Measurements from ENCODE around the gene SMC6.

SMC6 gene

DNA sequence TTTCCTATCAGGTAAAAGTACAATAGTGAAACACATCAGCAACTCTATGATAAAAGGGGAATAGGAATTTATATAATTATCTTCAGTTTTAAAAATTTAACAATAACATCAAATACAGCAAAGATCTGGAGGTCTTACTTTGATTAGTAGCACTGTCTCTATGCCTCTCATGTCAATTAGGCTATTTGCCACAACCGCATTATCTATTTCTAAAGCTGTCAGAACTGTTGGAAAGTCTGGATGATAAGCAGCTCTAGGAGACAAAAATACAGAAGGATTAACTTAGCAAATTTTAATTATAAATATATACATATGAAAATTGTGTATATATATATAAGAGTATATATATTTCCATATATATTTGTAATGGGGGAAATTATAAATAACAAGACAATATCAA lies 45.1 kb downstream of the SMC6 start:
- no peak for DNase-seq

DNA sequence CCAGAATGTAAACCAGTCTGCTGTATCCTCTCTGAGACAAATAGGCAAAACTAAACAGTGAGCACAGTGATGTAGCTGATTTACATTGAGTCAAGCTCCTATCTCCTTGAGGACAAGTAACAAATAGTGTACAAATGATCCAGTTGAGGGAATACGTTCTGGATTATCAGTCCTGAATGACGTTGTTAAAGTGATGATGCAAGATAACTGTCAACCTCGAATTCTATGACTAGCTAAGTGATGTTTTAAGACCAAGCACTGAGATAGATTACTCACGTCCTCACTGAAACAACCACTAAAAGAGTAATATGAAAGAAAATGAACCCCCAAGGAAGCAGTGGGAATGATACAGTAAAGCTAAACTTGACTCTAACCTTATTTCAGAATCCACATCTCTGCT lies 46.8 kb downstream of the SMC6 start:
- no peak for DNase-seq

DNA sequence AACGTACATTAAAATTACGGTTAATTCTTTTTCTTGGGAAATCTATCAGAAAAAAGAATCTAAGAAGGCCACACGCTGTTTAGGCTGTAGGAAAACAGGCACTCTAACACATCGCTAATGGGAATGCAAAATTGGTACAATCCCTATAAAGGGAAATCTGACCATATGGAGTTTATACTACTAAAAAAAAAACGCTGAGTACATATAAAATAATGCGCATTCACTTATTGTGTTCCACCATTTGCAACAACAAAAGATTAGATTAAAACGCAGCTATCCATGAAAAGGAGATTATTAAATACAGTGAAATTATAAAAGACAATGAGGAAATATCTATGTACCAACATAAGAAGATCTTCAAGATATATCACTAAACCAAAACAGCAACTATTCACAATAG lies 62.8 kb downstream of the SMC6 start:
- DNase-seq: no peak

GRCh38 chr2:17689010-17689409 lies 64.6 kb downstream of the SMC6 start:
- no peak for DNase-seq

DNA sequence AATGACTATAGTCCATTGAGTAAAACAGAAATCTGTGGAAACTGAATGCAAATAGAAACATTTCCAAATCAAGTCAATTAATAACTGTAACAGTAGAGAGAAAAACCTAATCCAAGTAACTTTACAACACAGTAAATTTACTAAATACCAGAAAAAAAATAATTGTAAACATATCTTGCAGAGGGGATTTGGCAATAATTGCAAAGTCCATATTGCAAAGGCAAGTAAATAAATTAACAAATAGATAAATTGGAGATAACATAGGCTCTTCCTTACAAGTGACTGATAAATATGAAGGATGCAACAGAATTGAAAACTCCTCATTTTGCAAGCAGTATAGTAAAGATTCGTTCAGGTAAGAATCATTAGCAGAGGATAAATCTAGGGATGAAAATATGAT lies 65.0 kb downstream of the SMC6 start:
- DNase-seq: no peak

- no peak for DNase-seq
Observed at GRCh38 chr2:17683981-17684380, 69.6 kb downstream of the SMC6 start.

GRCh38 chr2:17682098-17682857 lies 71.3 kb downstream of the SMC6 start:
- no peak for DNase-seq

- no peak for DNase-seq
Observed at GRCh38 chr2:17680119-17680518, 73.5 kb downstream of the SMC6 start.

- DNase-seq: no peak
Observed at GRCh38 chr2:17674817-17675216, 78.8 kb downstream of the SMC6 start.

DNA sequence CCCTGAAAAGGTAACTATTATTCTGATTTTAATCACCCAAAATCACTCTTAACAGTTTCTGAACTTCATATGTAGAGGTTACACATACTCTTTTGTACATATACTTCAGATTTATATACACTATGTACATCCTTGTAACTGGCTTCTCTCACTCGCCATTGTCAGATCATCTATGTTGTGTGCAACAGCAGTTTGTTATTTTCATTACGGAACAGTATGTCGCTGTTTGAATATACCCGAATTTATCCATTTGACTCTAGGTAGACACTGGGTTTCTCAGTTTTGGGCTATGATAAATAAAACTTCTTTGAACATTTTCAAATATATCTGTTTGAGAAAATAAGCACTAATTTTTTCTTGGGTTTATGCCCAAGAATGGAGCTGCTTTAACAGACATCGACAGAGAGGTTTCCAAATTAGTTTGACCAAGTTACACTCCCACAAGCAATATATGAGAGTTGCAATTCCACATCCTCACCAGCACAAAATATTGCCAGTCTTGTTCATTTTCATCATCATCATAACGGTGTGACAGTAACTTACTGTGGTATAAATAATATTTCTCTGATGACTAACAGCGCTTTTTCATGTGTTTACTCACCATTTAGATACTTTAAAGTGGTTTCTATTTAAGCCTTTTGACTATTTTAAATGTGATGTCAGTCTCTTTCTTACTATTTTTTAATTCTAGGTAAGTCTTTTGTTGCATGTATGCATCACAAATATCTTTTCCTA lies 80.9 kb downstream of the SMC6 start:
- no peak for DNase-seq

GRCh38 chr2:17667898-17668297 lies 85.7 kb downstream of the SMC6 start:
- DNase-seq: no peak

DNA sequence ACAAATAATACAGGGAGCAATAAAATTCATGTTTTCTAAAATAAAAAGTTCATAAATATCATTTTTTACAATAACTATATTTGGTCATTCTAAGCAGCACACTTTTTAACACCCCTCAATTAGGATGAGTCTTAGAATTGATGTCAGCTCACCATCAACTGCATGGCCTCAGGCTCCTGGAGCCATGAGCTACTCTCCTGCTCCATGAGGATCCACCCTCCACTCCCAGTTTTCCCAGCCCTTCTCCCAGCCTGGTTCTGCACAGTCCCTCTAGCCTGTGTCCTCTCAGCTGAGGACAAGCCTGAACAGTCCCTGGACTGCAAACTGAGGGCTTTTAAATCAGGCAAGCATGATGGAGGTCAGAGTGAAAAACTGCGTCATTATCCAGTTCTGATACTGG lies 89.1 kb downstream of the SMC6 start:
- DNase-seq: no peak

DNA sequence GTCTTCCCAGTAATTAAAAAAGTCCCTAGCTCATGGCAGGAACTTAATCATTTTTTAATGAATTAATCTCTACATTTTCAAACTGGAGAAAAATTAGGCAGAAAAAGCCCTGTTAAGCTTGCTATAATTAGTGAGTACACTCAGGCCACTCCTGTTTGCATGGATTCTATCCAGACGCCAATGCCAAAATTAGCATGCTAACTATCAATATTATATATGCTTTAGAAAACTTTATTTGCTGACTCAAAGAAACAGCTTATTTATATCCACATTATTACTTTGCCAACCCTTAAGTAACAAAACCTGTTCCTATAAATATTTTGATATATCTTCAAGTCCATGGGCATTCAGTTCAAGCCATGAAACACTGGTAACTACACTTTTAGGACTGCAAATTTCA lies 90.9 kb downstream of the SMC6 start:
- DNase-seq: no peak

- no peak for DNase-seq
Observed at GRCh38 chr2:17661460-17661859, 92.2 kb downstream of the SMC6 start.

GRCh38 chr2:17660219-17660618 lies 93.4 kb downstream of the SMC6 start:
- DNase-seq: no peak

- no peak for DNase-seq
Observed at GRCh38 chr2:17658251-17658843, 95.3 kb downstream of the SMC6 start.

DNA sequence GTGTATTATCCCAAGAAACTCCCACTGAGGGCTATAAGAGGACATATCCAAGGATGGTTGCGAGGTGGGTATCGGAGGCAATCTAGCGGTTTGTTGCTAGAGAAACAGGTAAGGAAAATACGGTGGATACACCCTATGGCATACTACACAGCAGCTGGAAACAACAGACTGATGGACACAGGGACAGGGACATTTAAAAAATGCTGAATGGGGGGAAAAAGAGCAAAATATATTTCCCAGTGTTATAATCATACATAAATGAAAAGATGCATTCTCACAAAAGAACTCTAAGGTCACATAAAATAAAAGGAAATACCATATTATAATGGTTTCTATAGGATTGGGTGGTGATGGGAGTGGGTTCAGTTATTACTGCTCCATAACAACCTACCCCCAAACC lies 95.9 kb downstream of the SMC6 start:
- DNase-seq: no peak

GRCh38 chr2:17652681-17653394 lies 100.8 kb downstream of the SMC6 start:
- DNase-seq: no peak

GRCh38 chr2:17649026-17649425 lies 104.6 kb downstream of the SMC6 start:
- no peak for DNase-seq

DNA sequence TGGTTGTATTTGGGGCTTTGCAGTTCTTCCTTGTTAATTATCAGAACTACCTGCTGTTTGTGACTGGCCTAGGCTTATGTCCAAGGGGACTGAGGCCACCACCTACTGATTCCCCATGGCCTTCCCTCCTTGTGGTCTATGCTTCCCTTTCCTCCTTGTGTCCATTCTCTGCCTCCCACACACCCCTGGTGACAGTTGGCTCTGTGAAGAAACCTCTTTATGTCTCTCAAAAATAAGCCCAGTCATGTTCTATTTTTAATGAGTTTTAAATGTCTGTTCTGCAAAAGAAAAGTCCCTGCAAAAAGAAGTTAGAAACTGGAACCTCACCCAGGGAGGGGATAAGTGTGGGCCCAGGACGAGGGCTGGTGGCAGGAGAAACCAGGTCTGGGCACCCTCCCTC lies 105.0 kb downstream of the SMC6 start:
- no peak for DNase-seq

- DNase-seq: no peak
Observed at GRCh38 chr2:17646838-17647701, 106.5 kb downstream of the SMC6 start.

DNA sequence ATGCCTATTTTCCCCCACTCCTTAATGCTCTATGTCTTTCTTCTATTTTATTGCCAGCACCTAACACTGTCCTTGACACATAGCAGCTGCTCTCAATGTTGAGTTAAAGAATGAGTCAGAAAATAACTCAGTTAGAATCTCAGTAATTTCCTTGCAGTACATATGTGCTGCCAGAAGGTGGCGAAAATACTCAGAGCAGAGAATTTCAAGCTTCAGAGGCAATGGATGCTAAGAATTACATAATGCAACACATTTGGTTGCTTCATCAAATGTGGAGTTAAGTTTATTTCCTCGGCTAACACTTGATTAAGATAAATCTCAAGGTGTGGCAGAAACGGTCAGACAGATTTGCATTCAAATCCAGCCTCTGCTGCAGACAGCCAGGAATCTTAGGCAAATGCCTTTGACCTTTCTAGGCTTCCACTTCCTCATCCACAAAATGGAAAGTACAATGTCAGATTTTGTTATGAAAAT lies 107.5 kb downstream of the SMC6 start:
- DNase-seq: peak; percentile 51

Data from stimulated activated CD8-positive, alpha-beta memory T cell treated with anti-CD3 and anti-CD28 coated beads, Interleukin-4, amount 100 ng/mL, for 48 hours (primary cell).